ENCODE results near the gene PDE4D.
"Not testable (repeated sequence)": the region's sequence is repeated elsewhere in the genome, so short reads cannot be mapped to it uniquely, and the experiment has no call there.

The PDE4D gene

DNA sequence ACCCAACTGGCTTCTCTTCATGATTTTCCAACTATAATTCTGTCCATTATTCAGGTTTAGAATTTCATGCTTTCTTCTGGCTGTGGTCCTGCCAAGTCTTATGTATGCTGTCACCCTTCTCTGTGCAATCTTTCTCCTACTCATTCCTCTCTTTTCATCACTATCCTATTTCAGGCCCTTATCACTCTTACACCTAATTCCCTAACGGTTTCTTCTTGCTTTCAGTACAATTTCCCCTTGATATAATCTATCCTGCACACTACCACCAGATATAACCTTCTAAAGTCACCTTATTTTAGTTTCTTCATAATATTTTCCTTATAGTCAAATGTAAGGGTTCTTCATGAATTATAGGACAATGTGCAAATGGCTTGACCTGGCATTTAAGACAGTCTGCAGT, 874.4 kb downstream of the PDE4D start:
- no peak for DNase-seq

GRCh38 chr5:59016925-59017324, 876.6 kb downstream of the PDE4D start:
- no peak for DNase-seq

DNA sequence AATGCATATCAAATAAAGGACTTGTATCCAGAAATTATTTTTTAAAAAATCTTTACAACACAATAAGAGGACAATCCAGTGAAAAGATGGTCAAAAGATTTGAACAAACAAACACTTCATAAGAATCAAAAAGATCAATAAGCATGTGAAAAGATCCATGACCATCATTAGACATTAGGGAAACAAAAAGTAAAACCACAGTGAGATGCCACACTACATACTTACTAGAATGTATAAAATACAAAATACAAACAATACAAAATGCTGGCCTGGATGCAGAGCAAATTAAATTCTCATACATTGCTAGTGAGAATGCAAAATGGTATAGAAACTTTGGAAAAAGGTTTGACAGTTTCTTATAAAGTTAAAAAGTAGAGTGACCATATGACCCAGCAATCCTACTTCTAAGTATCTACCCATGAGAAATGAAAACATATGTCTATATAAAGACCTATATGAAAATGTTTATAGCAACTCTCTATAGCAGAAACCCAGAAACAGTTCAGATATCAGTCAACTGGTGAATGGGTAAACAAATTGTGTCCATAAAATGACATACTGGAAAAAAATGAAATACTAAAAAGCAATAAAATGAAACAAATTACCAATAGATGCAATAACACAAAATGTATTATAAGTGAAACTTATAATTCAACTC, 884.6 kb downstream of the PDE4D start:
- no peak for DNase-seq

GRCh38 chr5:59007460-59008063, 886.0 kb downstream of the PDE4D start:
- DNase-seq = no peak

- DNase-seq = no peak
Observed at GRCh38 chr5:59005934-59006701, 887.4 kb downstream of the PDE4D start.

DNA sequence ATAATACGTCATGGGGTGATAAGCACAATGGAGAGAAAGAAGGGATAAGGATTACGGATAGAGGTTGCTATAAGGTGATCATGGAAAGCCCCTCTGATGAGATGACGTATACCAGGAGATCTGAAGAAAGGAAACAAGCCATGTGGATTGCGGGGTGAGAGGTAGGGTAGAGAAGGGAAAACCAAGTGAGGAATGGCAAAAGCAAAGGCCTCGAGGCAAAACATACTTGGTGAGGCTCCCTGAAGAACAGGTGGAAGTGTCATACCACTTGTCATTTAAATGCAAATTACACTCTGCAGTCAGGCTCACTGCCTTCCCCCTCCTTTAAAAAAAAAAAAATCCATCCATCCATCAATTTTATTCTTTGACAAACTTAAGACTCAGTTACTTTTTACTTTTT, 889.9 kb downstream of the PDE4D start:
- no peak for DNase-seq

DNA sequence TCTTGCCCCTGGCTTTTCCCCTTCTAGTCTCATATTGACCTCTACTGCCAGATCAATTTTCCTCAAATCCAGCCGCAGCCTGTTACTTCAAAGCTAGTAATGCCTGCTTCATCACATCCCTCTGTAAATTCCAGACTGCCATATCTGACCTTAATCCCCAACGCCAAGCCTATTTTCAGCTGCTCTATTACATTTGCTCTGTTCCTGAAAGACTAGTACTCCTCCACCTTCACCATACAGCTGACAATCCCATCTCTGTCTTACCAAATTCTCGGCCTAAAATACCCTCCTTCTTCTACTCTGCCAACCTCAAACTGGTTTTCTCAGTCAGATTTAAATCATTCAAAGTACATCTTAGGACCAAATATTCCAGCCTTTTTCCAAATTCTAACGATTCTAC, 890.4 kb downstream of the PDE4D start:
- no peak for DNase-seq

GRCh38 chr5:59002162-59002825, 891.2 kb downstream of the PDE4D start:
- DNase-seq = no peak

GRCh38 chr5:59001716-59002115, 891.8 kb downstream of the PDE4D start:
- DNase-seq = no peak

DNA sequence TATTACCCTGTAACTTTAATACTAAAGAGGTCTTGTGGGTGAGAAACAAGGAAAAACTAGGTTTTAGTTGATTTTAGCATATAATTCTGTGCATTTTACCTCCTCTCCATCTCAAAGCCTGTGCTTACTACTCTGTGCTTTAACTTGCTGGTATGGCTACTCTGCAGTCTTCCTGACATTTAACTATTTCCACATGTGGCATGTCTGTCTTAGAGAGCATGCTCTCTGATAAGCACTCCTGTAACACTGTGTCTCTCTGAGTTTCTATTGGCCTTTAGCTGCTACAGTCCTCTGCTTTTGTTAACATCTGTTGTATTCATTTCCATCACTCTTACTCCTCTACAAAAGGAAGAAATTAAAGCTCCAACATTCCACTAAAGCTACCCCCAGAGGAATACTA, 892.4 kb downstream of the PDE4D start:
- DNase-seq = no peak

GRCh38 chr5:59000211-59000610, 893.3 kb downstream of the PDE4D start:
- no peak for DNase-seq

- no peak for DNase-seq
Observed at GRCh38 chr5:58999804-59000203, 893.7 kb downstream of the PDE4D start.

DNA sequence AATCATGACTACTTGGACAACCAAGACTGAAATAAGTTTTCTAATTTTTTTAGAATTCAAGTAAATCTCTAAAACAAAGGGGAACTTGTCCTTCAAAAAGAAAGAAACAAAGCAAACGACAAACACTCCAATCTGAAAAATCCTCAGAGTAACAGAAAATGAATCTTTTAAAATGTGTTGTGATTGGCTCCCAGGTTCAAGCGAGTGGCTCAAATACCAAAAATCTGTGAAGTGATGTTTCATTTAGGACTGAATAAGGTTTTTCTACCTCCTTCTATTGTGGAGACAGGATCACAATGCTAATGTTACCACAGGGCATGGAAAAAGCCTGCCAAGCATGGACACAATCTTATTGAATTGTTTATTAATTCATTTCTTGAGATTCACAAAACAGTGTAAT, 895.0 kb downstream of the PDE4D start:
- no peak for DNase-seq

DNA sequence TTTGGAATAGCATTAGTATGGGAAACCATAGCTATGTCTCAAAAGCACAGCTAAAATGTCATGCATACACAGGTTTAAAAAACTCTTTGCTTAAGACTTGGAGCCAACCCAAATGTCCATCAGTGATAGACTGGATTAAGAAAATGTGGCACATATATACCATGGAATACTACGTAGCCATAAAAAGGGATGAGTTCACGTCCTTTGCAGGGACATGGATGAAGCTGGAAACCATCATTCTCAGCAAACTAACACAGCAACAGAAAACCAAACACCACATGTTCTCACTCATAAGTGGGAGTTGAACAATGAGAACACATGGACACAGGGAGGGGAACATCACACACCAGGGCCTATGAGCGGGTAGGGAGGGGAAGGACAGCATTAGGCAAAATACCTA, 897.7 kb downstream of the PDE4D start:
- DNase-seq = not testable (repeated sequence)

GRCh38 chr5:58993461-58993860, 900.1 kb downstream of the PDE4D start:
- no peak for DNase-seq

- DNase-seq = no peak
Observed at GRCh38 chr5:58988938-58989337, 904.6 kb downstream of the PDE4D start.

DNA sequence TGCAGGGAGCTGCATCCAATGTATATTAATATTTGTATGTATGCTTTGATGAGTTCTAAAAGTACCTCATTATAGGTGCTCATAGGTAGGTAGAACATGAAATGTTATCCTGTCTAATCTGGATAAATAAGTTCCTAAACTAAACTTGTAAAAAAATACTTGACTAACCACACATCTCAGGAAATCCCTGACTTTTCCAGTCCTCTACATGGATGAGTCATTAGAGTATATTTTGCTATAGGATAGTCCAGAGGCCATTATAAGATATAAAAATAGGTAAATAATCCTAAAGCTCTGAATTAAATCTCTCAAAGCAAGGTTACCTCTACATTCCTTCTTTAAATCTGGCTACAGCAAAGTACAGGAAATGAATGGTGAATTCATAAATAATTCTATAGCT, 906.3 kb downstream of the PDE4D start:
- no peak for DNase-seq

DNA sequence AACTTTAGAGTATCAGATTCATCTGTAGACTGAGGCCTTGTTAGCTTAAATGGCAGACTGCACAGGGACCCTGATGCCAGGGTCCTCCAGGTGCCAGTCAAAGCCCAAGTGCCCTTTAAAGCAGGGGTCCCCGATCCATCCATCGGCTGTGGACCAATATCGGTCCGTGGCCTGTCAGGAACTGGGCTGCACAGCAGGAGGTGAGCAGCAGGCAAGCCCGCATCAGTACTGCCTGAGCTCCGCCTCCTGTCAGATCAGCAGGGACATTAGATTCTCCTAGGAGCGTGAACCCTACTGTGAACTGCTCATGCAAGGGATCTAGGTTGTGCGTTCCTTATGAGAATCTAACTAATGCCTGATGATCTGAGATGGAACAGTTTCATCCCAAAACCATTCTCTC, 907.2 kb downstream of the PDE4D start:
- no peak for DNase-seq

- no peak for DNase-seq
Observed at GRCh38 chr5:58985759-58986158, 907.8 kb downstream of the PDE4D start.

- DNase-seq = no peak
Observed at GRCh38 chr5:58985311-58985710, 908.2 kb downstream of the PDE4D start.

DNA sequence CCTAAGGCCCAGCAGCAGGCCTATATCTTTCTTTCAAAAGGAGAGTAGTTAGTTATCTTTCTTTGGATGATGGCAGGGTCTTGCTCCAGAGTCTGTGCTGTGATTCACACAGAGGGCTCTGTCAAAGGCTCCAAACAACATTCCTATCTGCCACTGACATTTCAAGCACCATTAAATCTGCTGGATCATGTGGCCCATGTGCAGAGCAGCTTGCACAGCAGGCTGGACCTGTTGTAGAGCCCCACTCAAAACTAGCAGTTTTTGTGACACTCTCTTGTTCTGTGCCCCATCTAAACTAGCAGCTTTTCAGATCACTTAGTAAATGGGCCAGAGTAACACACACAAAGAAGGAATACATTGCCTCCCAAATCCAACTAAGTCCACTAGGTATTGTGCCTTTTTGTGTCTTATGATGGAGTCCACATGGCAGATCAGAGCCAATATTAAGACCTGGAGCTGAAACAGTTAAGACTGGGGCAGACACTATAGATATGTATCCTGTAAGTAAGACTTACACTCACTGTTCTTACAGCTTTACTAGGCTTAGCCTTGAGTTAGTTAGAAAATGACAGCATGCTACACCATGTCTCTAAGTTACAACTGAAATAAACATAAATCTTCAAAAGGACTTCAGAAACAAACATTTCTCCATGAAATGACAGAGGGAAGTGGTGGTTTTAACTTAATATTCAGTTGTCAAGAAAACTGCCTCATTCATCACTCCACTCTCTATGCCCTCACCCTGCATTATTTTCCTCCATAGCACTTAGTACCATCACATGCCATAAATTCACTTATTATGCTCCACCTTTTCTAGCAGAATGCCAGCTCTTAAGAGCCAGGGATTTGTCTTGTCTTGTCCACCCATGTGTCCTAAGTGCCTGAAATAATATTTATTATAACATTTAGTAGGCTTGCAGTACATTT, 909.7 kb downstream of the PDE4D start:
- no peak for DNase-seq

DNA sequence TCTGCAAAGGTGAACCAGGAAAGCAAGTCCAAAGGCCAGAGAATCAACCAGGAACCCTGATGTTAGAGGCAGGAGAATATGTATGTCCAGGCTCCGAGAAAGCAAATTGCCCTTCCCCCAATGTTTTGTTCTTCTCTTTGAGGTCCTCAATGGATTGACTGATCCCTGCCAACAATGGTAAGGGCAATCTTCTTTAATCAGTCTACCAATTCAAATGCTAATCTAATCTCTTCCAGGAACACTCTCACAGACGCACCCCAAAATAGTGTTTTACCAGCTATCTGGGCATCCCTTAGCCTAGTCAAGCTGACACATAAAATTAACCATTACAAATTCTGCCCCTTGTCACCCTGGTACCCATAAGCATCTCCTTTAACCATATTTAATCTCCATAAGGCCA, 912.6 kb downstream of the PDE4D start:
- DNase-seq = no peak

GRCh38 chr5:58979090-58979489, 914.4 kb downstream of the PDE4D start:
- no peak for DNase-seq

All from activated CD4-positive, alpha-beta T cell treated with anti-CD3 and anti-CD28 coated beads for 48 hours (primary cell).